ENCODE data around the gene LIN37. TPM values are rescaled to one million over a fixed set of nuclear protein-coding genes. Genes with fewer than 3 reads are reported as not detected.

LIN37 gene
- total and polyA plus RNA-seq, 2 experiments from 2014 or later: 4.3 to 6.8 TPM

DNA sequence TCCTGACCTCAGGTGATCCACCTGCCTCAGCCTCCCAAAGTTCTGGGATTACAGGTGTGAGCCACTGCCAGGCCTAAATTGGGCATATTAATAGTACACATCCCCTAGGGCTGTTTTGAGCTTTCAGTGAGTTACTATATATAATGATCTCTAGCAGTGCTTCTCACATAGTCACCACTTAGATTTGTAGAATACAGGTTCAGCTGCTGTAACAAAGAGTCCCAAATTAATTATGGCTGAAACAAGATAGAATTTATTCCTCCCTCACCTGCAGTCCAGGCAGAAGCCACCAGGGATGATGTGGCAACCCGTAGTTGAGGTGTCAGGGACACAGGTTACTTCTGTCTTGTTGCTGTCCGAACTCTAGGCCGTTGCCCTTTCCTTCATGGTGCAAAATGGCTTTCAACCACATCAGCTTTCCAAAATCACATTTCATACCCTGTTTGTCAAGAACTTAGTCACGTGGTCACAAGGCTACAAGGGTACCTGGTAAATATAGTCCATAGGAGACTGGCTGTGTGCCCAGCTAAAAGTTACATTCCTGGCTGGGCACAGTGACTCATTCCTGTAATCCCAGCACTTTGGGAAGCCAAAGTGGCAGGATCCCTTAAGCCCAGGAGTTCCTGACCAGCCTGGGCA is 12.5 kb downstream of the LIN37 start:
- H3K9me2 ChIP-seq (ENCODE audit: insufficient read depth): no peaks in the 10 kb centered on the region
- Mint-ChIP-seq H3K4me3 (no peak overlapping the region), H3K36me3 (ENCODE audit: low read depth) (peaks cover 39% of the 10 kb centered on the region), H3K9me3 (no peaks in the 10 kb centered on the region; the same call in 2 of the 3 replicates), H3K27ac (no peak overlapping the region), H3K27me3 (ENCODE audit: insufficient read depth, low read depth, poor library complexity) (peaks cover 23% of the 10 kb centered on the region), H3K4me1 (peaks cover 11% of the 10 kb centered on the region)
- no peak overlapping the region for H2AFZ ChIP-seq
- DNase-seq (ENCODE audit: low spot score): no peak
- peaks cover 6% of the 10 kb centered on the region; the same call in 1 of the 2 replicates for H3K36me3 ChIP-seq (ENCODE audit: insufficient read depth)
- no peak overlapping the region for H3K4me3 ChIP-seq
- H3K27me3 ChIP-seq (ENCODE audit: insufficient read depth): peaks cover 15% of the 10 kb centered on the region
- peaks cover 3% of the 10 kb centered on the region for H4K20me1 ChIP-seq (replicated peaks; ENCODE audit: insufficient read depth)
- H3K79me2 ChIP-seq (replicated peaks; ENCODE audit: insufficient read depth): peaks cover 13% of the 10 kb centered on the region
- H3K4me2 ChIP-seq: no peak overlapping the region
- no peak for TF ChIP-seq POLR2AphosphoS5 (IDR thresholded peaks at IDR 0.05; ENCODE audit: low read depth)
- TF ChIP-seq EZH2 (IDR thresholded peaks at IDR 0.05; ENCODE audit: low read depth, unreplicated experiment): no peak
- TF ChIP-seq, protein P1, sequence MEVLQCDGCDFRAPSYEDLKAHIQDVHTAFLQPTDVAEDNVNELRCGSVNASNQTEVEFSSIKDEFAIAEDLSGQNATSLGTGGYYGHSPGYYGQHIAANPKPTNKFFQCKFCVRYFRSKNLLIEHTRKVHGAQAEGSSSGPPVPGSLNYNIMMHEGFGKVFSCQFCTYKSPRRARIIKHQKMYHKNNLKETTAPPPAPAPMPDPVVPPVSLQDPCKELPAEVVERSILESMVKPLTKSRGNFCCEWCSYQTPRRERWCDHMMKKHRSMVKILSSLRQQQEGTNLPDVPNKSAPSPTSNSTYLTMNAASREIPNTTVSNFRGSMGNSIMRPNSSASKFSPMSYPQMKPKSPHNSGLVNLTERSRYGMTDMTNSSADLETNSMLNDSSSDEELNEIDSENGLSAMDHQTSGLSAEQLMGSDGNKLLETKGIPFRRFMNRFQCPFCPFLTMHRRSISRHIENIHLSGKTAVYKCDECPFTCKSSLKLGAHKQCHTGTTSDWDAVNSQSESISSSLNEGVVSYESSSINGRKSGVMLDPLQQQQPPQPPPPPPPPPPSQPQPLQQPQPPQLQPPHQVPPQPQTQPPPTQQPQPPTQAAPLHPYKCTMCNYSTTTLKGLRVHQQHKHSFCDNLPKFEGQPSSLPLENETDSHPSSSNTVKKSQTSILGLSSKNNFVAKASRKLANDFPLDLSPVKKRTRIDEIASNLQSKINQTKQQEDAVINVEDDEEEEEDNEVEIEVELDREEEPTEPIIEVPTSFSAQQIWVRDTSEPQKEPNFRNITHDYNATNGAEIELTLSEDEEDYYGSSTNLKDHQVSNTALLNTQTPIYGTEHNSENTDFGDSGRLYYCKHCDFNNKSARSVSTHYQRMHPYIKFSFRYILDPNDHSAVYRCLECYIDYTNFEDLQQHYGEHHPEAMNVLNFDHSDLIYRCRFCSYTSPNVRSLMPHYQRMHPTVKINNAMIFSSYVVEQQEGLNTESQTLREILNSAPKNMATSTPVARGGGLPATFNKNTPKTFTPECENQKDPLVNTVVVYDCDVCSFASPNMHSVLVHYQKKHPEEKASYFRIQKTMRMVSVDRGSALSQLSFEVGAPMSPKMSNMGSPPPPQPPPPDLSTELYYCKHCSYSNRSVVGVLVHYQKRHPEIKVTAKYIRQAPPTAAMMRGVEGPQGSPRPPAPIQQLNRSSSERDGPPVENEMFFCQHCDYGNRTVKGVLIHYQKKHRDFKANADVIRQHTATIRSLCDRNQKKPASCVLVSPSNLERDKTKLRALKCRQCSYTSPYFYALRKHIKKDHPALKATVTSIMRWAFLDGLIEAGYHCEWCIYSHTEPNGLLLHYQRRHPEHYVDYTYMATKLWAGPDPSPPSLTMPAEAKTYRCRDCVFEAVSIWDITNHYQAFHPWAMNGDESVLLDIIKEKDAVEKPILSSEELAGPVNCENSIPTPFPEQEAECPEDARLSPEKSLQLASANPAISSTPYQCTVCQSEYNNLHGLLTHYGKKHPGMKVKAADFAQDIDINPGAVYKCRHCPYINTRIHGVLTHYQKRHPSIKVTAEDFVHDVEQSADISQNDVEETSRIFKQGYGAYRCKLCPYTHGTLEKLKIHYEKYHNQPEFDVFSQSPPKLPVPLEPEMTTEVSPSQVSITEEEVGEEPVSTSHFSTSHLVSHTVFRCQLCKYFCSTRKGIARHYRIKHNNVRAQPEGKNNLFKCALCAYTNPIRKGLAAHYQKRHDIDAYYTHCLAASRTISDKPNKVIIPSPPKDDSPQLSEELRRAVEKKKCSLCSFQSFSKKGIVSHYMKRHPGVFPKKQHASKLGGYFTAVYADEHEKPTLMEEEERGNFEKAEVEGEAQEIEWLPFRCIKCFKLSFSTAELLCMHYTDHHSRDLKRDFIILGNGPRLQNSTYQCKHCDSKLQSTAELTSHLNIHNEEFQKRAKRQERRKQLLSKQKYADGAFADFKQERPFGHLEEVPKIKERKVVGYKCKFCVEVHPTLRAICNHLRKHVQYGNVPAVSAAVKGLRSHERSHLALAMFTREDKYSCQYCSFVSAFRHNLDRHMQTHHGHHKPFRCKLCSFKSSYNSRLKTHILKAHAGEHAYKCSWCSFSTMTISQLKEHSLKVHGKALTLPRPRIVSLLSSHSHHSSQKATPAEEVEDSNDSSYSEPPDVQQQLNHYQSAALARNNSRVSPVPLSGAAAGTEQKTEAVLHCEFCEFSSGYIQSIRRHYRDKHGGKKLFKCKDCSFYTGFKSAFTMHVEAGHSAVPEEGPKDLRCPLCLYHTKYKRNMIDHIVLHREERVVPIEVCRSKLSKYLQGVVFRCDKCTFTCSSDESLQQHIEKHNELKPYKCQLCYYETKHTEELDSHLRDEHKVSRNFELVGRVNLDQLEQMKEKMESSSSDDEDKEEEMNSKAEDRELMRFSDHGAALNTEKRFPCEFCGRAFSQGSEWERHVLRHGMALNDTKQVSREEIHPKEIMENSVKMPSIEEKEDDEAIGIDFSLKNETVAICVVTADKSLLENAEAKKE (CRISPR knock-in tag; IDR thresholded peaks at IDR 0.05): no peak
- TF ChIP-seq, protein P2, sequence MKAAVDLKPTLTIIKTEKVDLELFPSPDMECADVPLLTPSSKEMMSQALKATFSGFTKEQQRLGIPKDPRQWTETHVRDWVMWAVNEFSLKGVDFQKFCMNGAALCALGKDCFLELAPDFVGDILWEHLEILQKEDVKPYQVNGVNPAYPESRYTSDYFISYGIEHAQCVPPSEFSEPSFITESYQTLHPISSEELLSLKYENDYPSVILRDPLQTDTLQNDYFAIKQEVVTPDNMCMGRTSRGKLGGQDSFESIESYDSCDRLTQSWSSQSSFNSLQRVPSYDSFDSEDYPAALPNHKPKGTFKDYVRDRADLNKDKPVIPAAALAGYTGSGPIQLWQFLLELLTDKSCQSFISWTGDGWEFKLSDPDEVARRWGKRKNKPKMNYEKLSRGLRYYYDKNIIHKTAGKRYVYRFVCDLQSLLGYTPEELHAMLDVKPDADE (IDR thresholded peaks at IDR 0.05): no peak
- H3K27ac ChIP-seq (ENCODE audit: low read depth): no peak overlapping the region
- ATAC-seq: no peak
- H3F3A ChIP-seq (replicated peaks; ENCODE audit: low read depth): peaks cover 9% of the 10 kb centered on the region; the same call in 1 of the 2 replicates
- peaks cover 4% of the 10 kb centered on the region for H3K4me1 ChIP-seq (ENCODE audit: insufficient read depth)

All from GM23338 (cell line).